ENCODE results near the gene ZC2HC1C.
A peak's percentile ranks its signal among the peaks of the same experiment; 100 is the strongest.

Gene ZC2HC1C

DNA sequence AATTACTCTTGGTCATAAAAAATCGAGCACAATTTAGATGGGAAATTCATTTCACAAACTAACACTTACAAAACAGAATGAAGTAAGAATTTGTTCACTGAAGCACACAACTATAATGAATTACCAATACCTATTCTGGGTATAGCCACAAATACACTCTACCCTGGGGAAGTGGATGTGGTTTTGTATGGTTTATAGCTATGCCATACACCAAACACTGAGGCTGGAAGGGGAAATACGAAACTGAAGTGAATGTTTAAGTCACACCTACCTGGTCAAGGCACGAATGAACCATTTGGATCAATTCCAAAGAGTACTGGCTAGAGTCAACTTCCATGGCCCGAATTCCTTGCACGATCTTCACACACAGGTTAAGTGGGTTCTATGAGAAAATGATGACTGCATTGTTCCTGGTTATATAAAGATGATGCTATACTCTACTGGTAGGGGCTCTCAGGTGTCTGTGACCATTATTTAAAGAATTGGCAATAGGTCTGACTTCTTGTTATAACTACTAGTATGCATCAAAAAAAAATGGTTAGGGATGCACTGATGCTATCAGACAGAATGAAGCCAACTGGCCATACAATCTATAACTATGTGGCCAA lies 44.6 kb downstream of the ZC2HC1C start:
- DNase-seq (ENCODE audit: low read depth in 1 of 2, low spot score in 1 of 2), result no peak

DNA sequence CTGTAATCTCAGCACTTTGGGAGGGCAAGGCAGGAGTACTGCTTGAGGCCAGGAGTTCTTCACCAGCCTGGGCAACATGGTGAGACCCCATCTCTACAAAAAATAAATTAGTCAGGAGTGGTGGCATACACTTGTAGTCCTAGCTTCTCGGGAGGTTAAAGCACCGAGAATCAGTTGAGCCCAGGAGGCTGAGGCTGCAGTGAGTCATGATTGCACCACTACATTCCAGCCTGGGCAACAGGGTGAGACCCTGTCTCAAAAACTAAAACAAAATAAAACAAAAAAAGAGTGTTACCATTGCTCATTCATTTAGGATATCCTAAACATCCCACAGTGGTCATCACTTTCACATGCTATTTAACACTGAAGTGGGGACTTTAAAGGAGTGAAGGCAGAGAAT lies 49.6 kb downstream of the ZC2HC1C start:
- DNase-seq (ENCODE audit: low read depth in 1 of 2, low spot score in 1 of 2), result no peak
- Histone ChIP-seq H3K4me3 (replicated peaks; ENCODE audit: insufficient read depth, low read length) (no peak overlapping the region), H3K27ac (replicated peaks) (no peak overlapping the region), H3K27me3 (ENCODE audit: insufficient read depth, poor library complexity, severe bottlenecking) (no peaks in the 10 kb centered on the region)
- TF ChIP-seq GABPA (IDR thresholded peaks at IDR 0.05; ENCODE audit: low read depth), result no peak
- TF ChIP-seq CTCF (IDR thresholded peaks at IDR 0.05; ENCODE audit: insufficient read depth, low read length), result no peak
- TF ChIP-seq SPI1 (IDR thresholded peaks at IDR 0.05; ENCODE audit: borderline replicate concordance, low read depth), result no peak
- TF ChIP-seq, protein P1, sequence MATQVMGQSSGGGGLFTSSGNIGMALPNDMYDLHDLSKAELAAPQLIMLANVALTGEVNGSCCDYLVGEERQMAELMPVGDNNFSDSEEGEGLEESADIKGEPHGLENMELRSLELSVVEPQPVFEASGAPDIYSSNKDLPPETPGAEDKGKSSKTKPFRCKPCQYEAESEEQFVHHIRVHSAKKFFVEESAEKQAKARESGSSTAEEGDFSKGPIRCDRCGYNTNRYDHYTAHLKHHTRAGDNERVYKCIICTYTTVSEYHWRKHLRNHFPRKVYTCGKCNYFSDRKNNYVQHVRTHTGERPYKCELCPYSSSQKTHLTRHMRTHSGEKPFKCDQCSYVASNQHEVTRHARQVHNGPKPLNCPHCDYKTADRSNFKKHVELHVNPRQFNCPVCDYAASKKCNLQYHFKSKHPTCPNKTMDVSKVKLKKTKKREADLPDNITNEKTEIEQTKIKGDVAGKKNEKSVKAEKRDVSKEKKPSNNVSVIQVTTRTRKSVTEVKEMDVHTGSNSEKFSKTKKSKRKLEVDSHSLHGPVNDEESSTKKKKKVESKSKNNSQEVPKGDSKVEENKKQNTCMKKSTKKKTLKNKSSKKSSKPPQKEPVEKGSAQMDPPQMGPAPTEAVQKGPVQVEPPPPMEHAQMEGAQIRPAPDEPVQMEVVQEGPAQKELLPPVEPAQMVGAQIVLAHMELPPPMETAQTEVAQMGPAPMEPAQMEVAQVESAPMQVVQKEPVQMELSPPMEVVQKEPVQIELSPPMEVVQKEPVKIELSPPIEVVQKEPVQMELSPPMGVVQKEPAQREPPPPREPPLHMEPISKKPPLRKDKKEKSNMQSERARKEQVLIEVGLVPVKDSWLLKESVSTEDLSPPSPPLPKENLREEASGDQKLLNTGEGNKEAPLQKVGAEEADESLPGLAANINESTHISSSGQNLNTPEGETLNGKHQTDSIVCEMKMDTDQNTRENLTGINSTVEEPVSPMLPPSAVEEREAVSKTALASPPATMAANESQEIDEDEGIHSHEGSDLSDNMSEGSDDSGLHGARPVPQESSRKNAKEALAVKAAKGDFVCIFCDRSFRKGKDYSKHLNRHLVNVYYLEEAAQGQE (IDR thresholded peaks at IDR 0.05; ENCODE audit: insufficient replicate concordance, low read depth), result no peak
- no peak for TF ChIP-seq POLR2AphosphoS5 (IDR thresholded peaks at IDR 0.05; ENCODE audit: low read depth)

More for the DNA sequence above, 44.6 kb downstream of the ZC2HC1C start:
- Histone ChIP-seq H3K4me3 (replicated peaks; ENCODE audit: insufficient read depth, low read length) (no peak overlapping the region), H3K27me3 (ENCODE audit: insufficient read depth, poor library complexity, severe bottlenecking) (no peaks in the 10 kb centered on the region), H3K27ac (replicated peaks) (no peak overlapping the region)
- no peak for TF ChIP-seq POLR2AphosphoS5 (IDR thresholded peaks at IDR 0.05; ENCODE audit: low read depth)
- TF ChIP-seq, protein P1 (IDR thresholded peaks at IDR 0.05; ENCODE audit: insufficient replicate concordance, low read depth), result no peak
- no peak for TF ChIP-seq GABPA (IDR thresholded peaks at IDR 0.05; ENCODE audit: low read depth)
- TF ChIP-seq CTCF (IDR thresholded peaks at IDR 0.05; ENCODE audit: insufficient read depth, low read length), result no peak
- no peak for TF ChIP-seq SPI1 (IDR thresholded peaks at IDR 0.05; ENCODE audit: borderline replicate concordance, low read depth)

GRCh38 chr14:75120541-75121291 lies 51.3 kb downstream of the ZC2HC1C start:
- Histone ChIP-seq H3K27ac (replicated peaks) (peak overlapping the region; percentile 46), H3K4me3 (replicated peaks; ENCODE audit: insufficient read depth, low read length) (no peak overlapping the region), H3K27me3 (ENCODE audit: insufficient read depth, poor library complexity, severe bottlenecking) (no peaks in the 10 kb centered on the region)
- peak in 1 of 2 experiments; percentile 58 for DNase-seq (ENCODE audit: low read depth in 1 of 2, low spot score in 1 of 2)
- TF ChIP-seq SPI1 (IDR thresholded peaks at IDR 0.05; ENCODE audit: borderline replicate concordance, low read depth), result peak; percentile 48; the same call in 1 of the 2 replicates
- TF ChIP-seq CTCF (IDR thresholded peaks at IDR 0.05; ENCODE audit: insufficient read depth, low read length), result no peak
